ENCODE data around the gene SLC40A1.

DNA sequence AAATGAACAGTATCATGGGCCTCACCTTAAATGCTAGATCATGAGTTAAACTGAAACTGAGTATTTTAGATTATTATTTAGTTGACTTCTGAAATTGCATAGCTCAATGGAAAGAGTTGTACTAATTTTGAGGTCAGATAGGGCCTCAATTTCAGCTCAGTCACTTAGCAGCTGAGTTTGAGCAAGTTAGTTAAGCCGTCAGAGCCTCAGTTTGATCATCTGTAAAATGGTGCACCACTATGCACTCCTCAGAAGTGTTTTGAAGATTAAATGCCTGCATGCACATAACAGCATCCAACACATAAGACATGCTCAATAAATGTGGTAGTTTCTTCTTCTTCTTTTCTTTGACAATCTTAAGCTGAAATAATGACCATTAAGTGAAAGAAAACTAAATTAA, 42.5 kb upstream of the SLC40A1 start:
- TF ChIP-seq, protein P1, sequence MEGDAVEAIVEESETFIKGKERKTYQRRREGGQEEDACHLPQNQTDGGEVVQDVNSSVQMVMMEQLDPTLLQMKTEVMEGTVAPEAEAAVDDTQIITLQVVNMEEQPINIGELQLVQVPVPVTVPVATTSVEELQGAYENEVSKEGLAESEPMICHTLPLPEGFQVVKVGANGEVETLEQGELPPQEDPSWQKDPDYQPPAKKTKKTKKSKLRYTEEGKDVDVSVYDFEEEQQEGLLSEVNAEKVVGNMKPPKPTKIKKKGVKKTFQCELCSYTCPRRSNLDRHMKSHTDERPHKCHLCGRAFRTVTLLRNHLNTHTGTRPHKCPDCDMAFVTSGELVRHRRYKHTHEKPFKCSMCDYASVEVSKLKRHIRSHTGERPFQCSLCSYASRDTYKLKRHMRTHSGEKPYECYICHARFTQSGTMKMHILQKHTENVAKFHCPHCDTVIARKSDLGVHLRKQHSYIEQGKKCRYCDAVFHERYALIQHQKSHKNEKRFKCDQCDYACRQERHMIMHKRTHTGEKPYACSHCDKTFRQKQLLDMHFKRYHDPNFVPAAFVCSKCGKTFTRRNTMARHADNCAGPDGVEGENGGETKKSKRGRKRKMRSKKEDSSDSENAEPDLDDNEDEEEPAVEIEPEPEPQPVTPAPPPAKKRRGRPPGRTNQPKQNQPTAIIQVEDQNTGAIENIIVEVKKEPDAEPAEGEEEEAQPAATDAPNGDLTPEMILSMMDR (IDR thresholded peaks at IDR 0.05; ENCODE audit: low read depth, low read length): no peak
- no peak for TF ChIP-seq POLR2A (IDR thresholded peaks at IDR 0.05; ENCODE audit: extremely low read depth, insufficient read length)
- TF ChIP-seq, protein P2, sequence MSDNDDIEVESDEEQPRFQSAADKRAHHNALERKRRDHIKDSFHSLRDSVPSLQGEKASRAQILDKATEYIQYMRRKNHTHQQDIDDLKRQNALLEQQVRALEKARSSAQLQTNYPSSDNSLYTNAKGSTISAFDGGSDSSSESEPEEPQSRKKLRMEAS (IDR thresholded peaks at IDR 0.05; ENCODE audit: low read depth, low read length): no peak
- TF ChIP-seq MYC (IDR thresholded peaks at IDR 0.05; ENCODE audit: low read depth, low read length): no peak

All from NB4 (cell line).